Left lobe of liver (tissue), 1 donor: ENCODE results near the gene BRAF. TPM values are rescaled to one million over a fixed set of nuclear protein-coding genes. Genes with fewer than 3 reads are reported as not detected.

Experiments used
- total RNA-seq: library from RNA; stranded (reverse); gene quantifications from one replicate; pipeline ENCODE4 v1.2.1, GENCODE V29; 2021
- donor health status: DM: no; HTN: yes; CAD: no.

The BRAF gene
- total RNA-seq, 1 donor from 2014 or later = 9.0 TPM

Other genes starting within 250 kb of the BRAF start
- 146 TPM for gene NDUFB2, start 228.2 kb downstream of the BRAF start, total RNA-seq
- gene MRPS33, start 90.0 kb upstream of the BRAF start, total RNA-seq = 33.2 TPM
- not detected for gene TMEM178B, start 149.1 kb upstream of the BRAF start, total RNA-seq